GM23338 (cell line): ENCODE data around the gene TMEM59. TPM values are rescaled to one million over a fixed set of nuclear protein-coding genes. Genes with fewer than 3 reads are reported as not detected.

Experiments used
- ATAC-seq: fragments of 200-7000 bp; cut with Tn5 transposase; 3 replicates; pipeline ENCODE4 v1.9.1; 2020
- DNase-seq: peaks from one replicate; pipeline ENCODE4 v3.0.0-alpha.2; 2015; ENCODE audit warnings: low spot score
- H2AFZ ChIP-seq: fragments of 200-600 bp; sonication (generic); 2 replicates; pipeline ENCODE4 v1.8.0; 2016; ENCODE audit warnings: antibody characterized with exemption, mild to moderate bottlenecking, moderate library complexity
- H3F3A ChIP-seq: fragments of 200-600 bp; sonication (generic); replicated peaks from 2 replicates; pipeline ENCODE4 v1.8.0; 2017; ENCODE audit warnings: antibody characterized with exemption, mixed run types, low read depth
- H3K27ac ChIP-seq: fragments of 200-600 bp; sonication (generic); 2 replicates; pipeline ENCODE4 v1.6.1; 2016; ENCODE audit warnings: low read depth
- H3K27me3 ChIP-seq: fragments of 200-600 bp; sonication (generic); 2 replicates; pipeline ENCODE4 v1.8.0; 2016; ENCODE audit warnings: mild to moderate bottlenecking, mixed run types, moderate library complexity; ENCODE audit not compliant: insufficient read depth
- H3K36me3 ChIP-seq: fragments of 200-600 bp; sonication (generic); 2 replicates; pipeline ENCODE4 v1.8.0; 2016; ENCODE audit warnings: mild to moderate bottlenecking; ENCODE audit not compliant: insufficient read depth
- H3K4me1 ChIP-seq: fragments of 200-600 bp; sonication (generic); 2 replicates; pipeline ENCODE4 v1.8.0; 2016; ENCODE audit warnings: mild to moderate bottlenecking, moderate library complexity; ENCODE audit not compliant: insufficient read depth
- H3K4me2 ChIP-seq: fragments of 200-600 bp; sonication (generic); 2 replicates; pipeline ENCODE4 v1.7.1; 2017; ENCODE audit warnings: mixed run types
- H3K4me3 ChIP-seq: fragments of 200-600 bp; sonication (generic); 2 replicates; pipeline ENCODE4 v1.6.1; 2016; ENCODE audit warnings: mixed run types
- H3K79me2 ChIP-seq: fragments of 200-600 bp; sonication (generic); replicated peaks from 2 replicates; pipeline ENCODE4 v1.8.0; 2017; ENCODE audit warnings: mild to moderate bottlenecking; ENCODE audit not compliant: insufficient read depth
- H3K9me2 ChIP-seq: fragments of 200-600 bp; sonication (generic); 2 replicates; pipeline ENCODE4 v1.8.0; 2017; ENCODE audit not compliant: insufficient read depth
- H4K20me1 ChIP-seq: fragments of 200-600 bp; sonication (generic); replicated peaks from 2 replicates; pipeline ENCODE4 v1.8.0; 2017; ENCODE audit warnings: mild to moderate bottlenecking; ENCODE audit not compliant: insufficient read depth
- H3K27ac Mint-ChIP-seq: 2 replicates; pipeline ENCODE4 v1.8.0; 2020; ENCODE audit warnings: inconsistent platforms, mild to moderate bottlenecking, moderate library complexity, mixed read lengths
- H3K27me3 Mint-ChIP-seq: 3 replicates; pipeline ENCODE4 v1.8.0; 2022; ENCODE audit warnings: low read depth, mild to moderate bottlenecking, moderate library complexity, mixed read lengths, inconsistent platforms; ENCODE audit not compliant: insufficient read depth, poor library complexity
- H3K36me3 Mint-ChIP-seq: 3 replicates; pipeline ENCODE4 v1.8.0; 2021; ENCODE audit warnings: low read depth, mild to moderate bottlenecking, inconsistent platforms, moderate library complexity, mixed read lengths
- H3K4me1 Mint-ChIP-seq: 3 replicates; pipeline ENCODE4 v1.8.0; 2020; ENCODE audit warnings: mild to moderate bottlenecking, inconsistent platforms, mixed read lengths
- H3K4me3 Mint-ChIP-seq: 3 replicates; pipeline ENCODE4 v1.8.0; 2021; ENCODE audit warnings: moderate library complexity, mild to moderate bottlenecking, inconsistent platforms, mixed read lengths
- H3K9me3 Mint-ChIP-seq: 3 replicates; pipeline ENCODE4 v1.8.0; 2020; ENCODE audit warnings: moderate library complexity, mild to moderate bottlenecking, inconsistent platforms, mixed read lengths
- CREB1 ChIP-seq: fragments of 250-450 bp; sonication (Bioruptor Pico); IDR thresholded peaks from 2 replicates; pipeline ENCODE4 v1.5.0; 2020; ENCODE audit warnings: low read depth, mild to moderate bottlenecking, moderate library complexity
- CTCF ChIP-seq, 2 experiments: fragments of 200-600 bp in 1 of 2; sonication (generic) in 1 of 2; conservative IDR thresholded peaks; 2 replicates each; pipeline versions ENCODE4 v1.5.1 to v1.6.1; 2016 to 2017; ENCODE audit warnings: antibody characterized with exemption in 2 of 2, low read depth in 2 of 2, mild to moderate bottlenecking in 2 of 2, moderate library complexity in 1 of 2
- ETS1 ChIP-seq: IDR thresholded peaks from 2 replicates; pipeline ENCODE4 v1.6.1; 2016; ENCODE audit warnings: antibody characterized with exemption
- EZH2 ChIP-seq: fragments of 200-600 bp; sonication (generic); IDR thresholded peaks from one replicate; pipeline ENCODE4 v1.8.0; 2017; ENCODE audit warnings: antibody characterized with exemption, mild to moderate bottlenecking, low read depth; ENCODE audit not compliant: unreplicated experiment
- EZH2phosphoT487 ChIP-seq: fragments of 200-600 bp; sonication (generic); IDR thresholded peaks from one replicate; pipeline ENCODE4 v1.8.1; 2018; ENCODE audit warnings: antibody characterized with exemption; ENCODE audit not compliant: unreplicated experiment
- JUNB ChIP-seq: IDR thresholded peaks from one replicate; pipeline ENCODE4 v1.6.1; 2016; ENCODE audit warnings: antibody characterized with exemption; ENCODE audit not compliant: unreplicated experiment
- NANOG ChIP-seq: IDR thresholded peaks from 2 replicates; pipeline ENCODE4 v1.6.1; 2016; ENCODE audit warnings: antibody characterized with exemption, borderline replicate concordance
- POLR2AphosphoS5 ChIP-seq: IDR thresholded peaks from 2 replicates; pipeline ENCODE4 v1.6.1; 2016; ENCODE audit warnings: antibody characterized with exemption, low read depth
- REST ChIP-seq: IDR thresholded peaks from one replicate; pipeline ENCODE4 v1.6.1; 2018; ENCODE audit warnings: antibody characterized with exemption; ENCODE audit not compliant: unreplicated experiment
- STAT1 ChIP-seq: IDR thresholded peaks from one replicate; pipeline ENCODE4 v1.6.1; 2016; ENCODE audit warnings: antibody characterized with exemption; ENCODE audit not compliant: unreplicated experiment
- ZNF114 ChIP-seq: fragments of 250-450 bp; sonication (Bioruptor Pico); IDR thresholded peaks from 2 replicates; pipeline ENCODE4 v1.5.0; 2020; ENCODE audit warnings: mild to moderate bottlenecking, moderate library complexity
- ZNF331 ChIP-seq: fragments of 250-450 bp; sonication (Bioruptor Pico); IDR thresholded peaks from 2 replicates; pipeline ENCODE4 v1.5.0; 2020; ENCODE audit warnings: low read depth, mild to moderate bottlenecking, moderate library complexity
- ZNF462 ChIP-seq: fragments of 250-450 bp; sonication (Bioruptor Pico); IDR thresholded peaks from 2 replicates; pipeline ENCODE4 v1.5.0; 2020; ENCODE audit warnings: mild to moderate bottlenecking, moderate library complexity
- polyA plus RNA-seq: library from polyadenylated mRNA; unstranded; fragments of >200 nt; fragmentation: Nextera tagmentation; extraction: Ambion mirVana; gene quantifications from 2 replicates; pipeline ENCODE4 v1.2.1, GENCODE V29; 2016
- total RNA-seq: library from RNA; depleted of rRNA; stranded (reverse); fragments of >200 nt; shearing (Covaris generic); gene quantifications from 2 replicates; pipeline ENCODE4 v1.2.3, GENCODE V29; 2014

Gene TMEM59
- total and polyA plus RNA-seq, 2 experiments from 2014 or later: 81.9 to 132 TPM

- Histone ChIP-seq H3K36me3 (no peaks in the 10 kb centered on the region), H3K79me2 (no peaks in the 10 kb centered on the region), H4K20me1 (no peaks in the 10 kb centered on the region), H3K9me2 (no peaks in the 10 kb centered on the region), H3K4me1 (peaks cover 15% of the 10 kb centered on the region), H2AFZ (peak overlapping the region; percentile 84), H3F3A (no peaks in the 10 kb centered on the region), H3K4me3 (no peak overlapping the region), H3K27ac (no peak overlapping the region; the same call in 1 of the 2 replicates), H3K27me3 (no peaks in the 10 kb centered on the region), H3K4me2 (no peak overlapping the region)
- Mint-ChIP-seq H3K36me3 (no peaks in the 10 kb centered on the region), H3K9me3 (no peaks in the 10 kb centered on the region), H3K27ac (no peak overlapping the region), H3K4me1 (peaks cover 26% of the 10 kb centered on the region), H3K27me3 (no peaks in the 10 kb centered on the region), H3K4me3 (no peak overlapping the region)
- ATAC-seq (no peak), DNase-seq (peak; percentile 17)
- TF ChIP-seq ZNF331 (CRISPR knock-in tag) (no peak), STAT1 (no peak), REST (no peak), NANOG (no peak), ETS1 (no peak), CTCF (conservative IDR thresholded peaks at IDR 0.05; ENCODE audit: low read depth in 2 of 2) (no peak), ZNF462 (CRISPR knock-in tag) (no peak), ZNF114 (CRISPR knock-in tag) (no peak), JUNB (no peak), EZH2 (no peak), EZH2phosphoT487 (no peak), POLR2AphosphoS5 (no peak), CREB1 (no peak)
Measured at GRCh38 chr1:53981220-53981619, 71.8 kb downstream of the TMEM59 start.
